HG03558 (cell line): ENCODE results near the gene CCN5.
"Not testable (repeated sequence)": the region's sequence is repeated elsewhere in the genome, so short reads cannot be mapped to it uniquely, and the experiment has no call there.

Experiments
- ATAC-seq: cut with Tn5 transposase; IDR thresholded peaks from one replicate; pipeline ENCODE4 v1.9.1; 2021; ENCODE audit warnings: moderate number of reproducible peaks; ENCODE audit not compliant: unreplicated experiment; ENCODE audit errors: extremely low read depth

Gene CCN5, protein sequence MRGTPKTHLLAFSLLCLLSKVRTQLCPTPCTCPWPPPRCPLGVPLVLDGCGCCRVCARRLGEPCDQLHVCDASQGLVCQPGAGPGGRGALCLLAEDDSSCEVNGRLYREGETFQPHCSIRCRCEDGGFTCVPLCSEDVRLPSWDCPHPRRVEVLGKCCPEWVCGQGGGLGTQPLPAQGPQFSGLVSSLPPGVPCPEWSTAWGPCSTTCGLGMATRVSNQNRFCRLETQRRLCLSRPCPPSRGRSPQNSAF

DNA sequence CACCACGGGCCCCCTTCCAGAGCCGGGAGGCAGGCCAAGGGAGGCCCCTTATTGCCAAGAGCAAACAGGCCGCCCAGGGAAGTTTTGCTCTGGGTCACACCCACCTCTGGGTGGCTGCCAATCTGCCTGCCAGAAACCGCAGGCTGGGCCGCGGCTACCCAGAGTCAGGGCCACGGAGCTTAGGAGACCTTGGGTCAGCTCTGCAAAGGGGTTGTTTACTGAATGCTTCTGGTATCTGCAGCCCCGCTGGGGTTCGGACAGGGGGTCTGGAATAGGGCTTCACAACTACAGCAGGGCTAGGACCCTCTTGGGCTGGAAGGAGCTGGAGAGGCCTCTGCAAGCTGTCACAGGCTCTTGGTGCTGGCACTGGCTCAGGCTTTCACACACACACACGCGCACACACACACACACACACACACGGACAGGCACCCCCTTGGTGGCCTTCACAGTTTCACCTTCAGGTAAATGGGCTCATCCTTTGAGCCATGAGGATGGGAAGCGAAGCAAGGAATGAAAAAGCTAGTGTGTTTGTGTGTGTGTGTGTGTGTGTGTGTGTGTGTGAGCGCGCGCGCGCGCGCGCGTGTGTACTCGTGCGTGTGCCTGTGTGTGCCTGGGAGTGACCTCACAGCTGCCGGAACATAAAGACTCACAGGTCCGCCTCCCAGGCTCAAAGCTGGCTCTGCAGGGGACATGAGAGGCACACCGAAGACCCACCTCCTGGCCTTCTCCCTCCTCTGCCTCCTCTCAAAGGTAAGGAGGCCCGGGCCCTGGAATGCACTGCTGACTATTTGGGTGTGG is at the start of gene CCN5:
Gene CCN5, plus strand, starts transcription at position 669 of the 798 bp plus-strand sequence. Its CDS starts 22 bp downstream, at position 691.
- no peak for ATAC-seq

DNA sequence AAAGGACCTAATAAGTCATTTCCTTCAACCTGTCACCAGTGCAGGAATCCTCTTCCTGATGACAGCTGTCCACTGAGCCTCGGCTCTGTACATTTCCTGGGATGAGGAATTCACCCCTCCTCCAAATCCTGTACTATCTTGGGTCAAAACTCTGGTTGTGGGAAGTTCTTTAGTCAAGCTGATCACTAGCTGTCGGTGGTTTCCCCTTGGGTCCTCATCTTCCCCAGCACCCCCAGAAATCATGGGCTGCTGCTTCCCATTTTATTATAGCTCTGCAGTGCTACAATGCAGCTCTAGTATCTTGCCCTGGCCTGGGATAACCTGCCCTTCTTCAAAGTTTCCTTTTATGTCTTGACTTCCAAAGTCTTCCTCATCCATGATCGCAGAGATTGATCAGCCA is 49.1 kb upstream of the CCN5 start:
- no peak for ATAC-seq

GRCh38 chr20:44670851-44671250 is 44.3 kb upstream of the CCN5 start:
- ATAC-seq: not testable (repeated sequence)

DNA sequence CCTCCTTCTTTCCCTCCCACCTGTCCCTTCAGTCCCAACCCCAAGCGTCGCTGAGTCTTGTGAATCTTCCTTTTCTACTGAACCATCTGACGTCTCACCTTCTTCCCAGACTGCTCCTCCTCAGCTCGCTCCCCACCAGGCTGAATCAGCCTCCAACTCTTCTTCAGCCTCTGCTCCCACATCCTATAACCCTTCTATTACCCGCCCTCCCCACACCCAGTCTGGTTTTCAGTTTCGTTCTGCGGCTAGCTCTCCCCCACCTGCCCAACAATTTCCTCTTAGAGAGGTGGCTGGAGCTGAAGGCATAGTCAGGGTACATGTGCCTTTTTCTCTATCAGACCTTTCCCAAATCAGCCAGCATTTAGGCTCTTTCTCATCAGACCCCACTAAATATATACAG is 43.6 kb upstream of the CCN5 start:
- ATAC-seq: not testable (repeated sequence)

GRCh38 chr20:44672318-44672902 is 42.8 kb upstream of the CCN5 start:
- ATAC-seq: not testable (repeated sequence)

- no peak for ATAC-seq
Observed at GRCh38 chr20:44678242-44678641, 36.9 kb upstream of the CCN5 start.

DNA sequence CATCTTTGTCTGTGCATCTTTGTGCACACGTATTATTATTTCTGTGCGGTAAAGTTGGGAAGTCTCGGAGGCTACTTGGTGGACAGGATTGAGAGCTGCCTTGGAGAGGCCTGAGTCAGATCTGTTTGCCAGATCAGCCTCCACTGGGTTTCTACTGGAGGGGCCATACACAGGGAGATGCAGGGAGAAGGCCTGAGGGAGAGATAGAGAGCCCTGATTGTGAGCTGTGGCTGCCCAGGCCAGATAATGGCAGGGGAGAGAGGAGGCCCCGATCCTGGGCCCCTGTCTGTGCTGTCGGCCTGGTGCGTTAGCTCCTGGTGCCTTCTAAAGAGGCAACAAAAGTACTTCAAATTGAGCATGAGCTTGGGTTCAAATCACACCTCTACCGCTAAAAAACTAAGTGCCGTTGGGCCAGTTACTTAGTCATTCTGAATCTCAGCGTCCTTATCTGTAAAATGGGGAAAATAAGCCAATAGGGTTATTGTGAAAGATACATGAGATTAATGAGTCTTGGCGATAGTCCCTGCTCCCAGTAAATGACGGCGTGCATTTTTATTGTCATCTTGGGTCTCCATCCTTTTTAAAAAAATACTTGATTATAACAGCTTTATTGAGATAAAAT is 36.1 kb upstream of the CCN5 start:
- ATAC-seq: no peak

- ATAC-seq: no peak
Observed at GRCh38 chr20:44681796-44682566, 33.2 kb upstream of the CCN5 start.

GRCh38 chr20:44683263-44684046 is 31.7 kb upstream of the CCN5 start:
- ATAC-seq: no peak

DNA sequence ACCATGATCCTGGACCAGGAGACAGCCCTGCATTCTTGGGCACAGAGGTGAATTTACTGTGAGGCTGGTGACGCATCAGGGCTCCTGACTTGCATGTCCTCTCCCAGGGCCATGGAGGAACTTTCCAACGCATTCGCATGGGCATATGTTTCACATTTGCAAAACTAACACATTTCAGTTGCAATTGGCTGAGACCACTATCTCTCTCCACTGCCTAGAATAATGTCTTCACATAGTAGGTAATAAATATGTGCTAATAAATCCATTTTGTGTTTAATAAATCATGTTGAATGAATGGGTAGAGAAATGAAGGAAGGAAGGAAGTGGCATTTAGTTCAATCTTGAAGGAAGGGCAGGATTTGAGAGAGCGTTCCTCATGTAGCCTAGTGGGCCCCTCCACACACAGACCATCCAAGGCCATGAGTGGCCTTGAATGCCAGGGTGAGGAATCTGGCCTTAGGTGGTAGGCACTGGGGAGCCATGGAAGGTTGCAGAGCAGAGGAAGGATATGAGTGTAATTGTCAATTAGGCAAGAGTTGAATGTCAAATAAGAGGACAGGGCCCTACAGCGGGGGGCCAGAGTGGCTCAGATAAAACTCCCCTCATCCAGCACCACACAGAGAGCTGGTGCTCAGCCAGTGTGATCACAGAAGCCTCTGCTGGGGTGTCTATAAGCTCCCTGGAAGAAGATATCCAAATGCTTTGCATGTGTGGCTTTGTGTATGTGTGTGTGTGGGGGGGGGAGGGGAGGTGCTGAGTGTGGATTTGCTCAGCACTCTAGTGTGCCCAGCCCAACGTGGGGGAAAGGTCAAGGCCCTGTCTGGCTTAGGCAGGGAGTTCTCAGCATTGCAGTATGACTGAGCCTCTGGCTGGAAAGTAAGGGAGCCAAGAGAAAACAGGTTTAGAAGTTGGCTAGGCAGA is 30.9 kb upstream of the CCN5 start:
- no peak for ATAC-seq

GRCh38 chr20:44686934-44687333 is 28.2 kb upstream of the CCN5 start:
- no peak for ATAC-seq

DNA sequence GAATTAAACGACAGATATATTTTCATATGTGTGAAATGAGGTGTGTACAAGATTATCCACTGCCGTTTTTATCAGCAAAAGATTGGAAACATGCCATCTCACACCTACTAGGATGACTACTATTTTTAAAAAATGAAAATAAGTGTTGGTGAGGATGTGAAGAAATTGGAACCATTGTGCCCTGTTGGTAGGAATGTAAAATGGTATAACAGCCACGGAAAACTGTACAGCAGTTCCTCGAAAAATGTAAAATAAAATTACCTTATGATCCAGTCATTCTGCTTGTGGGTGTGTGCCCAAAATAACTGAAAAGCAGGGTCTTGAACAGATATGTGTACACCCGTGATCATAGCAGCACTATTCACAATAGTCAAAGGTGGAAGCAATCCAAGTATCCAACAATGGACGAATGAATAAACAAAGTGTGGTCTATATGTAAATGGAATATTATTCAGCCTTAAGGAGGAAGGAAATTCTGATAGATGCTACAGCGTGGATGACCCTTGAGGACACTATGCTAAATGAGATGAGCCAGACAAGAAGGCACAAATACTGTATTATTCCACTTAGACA is 27.0 kb upstream of the CCN5 start:
- ATAC-seq: no peak

GRCh38 chr20:44689809-44690208 is 25.4 kb upstream of the CCN5 start:
- ATAC-seq: no peak

- no peak for ATAC-seq
Observed at GRCh38 chr20:44690781-44691423, 24.3 kb upstream of the CCN5 start.

DNA sequence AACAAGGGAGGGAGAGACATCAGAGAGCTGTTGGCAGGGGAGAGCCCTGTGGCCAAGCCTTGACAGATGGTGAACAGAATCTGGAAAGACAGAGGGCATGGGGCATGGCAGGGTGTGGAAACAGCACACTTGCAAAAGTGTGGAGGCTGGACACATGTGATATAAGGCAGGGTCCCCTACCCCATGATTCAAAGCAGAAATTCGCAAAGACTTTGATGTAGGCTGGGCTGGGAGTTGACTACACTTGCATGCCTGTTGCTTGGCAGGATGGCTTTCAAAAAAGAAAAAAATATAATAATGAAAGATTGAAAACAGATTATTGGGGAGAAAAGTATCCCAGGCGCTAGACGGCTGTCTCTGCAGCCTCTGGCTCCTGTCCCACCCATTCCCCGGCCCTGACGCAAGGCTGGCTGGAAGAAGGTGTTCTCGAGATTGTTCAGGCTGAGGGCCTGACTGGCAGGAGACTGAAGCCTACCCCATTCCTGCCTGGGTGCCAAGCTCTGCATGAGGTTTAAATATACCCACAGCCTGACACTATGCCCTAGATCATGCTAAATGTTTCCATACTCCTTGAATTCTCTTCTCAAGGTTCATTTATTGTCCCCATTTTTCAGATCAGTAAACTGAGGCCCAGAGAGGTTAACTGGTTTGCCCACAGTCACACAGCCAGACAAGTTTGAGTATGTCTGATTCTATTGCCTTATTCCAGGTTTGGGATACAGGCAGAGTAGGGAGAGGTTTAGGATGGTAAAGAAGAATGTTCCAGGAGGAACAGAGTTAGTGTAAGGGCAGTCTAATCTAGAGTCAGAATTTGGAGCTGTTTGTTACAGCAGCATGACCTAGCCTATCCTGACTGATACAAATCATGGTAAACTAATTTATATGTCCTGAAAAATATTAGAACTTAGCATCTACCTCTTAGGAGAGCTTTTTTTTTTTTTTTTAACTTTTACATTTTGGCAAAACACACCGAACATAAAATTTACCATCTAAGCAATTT is 23.4 kb upstream of the CCN5 start:
- no peak for ATAC-seq

- ATAC-seq: no peak
Observed at GRCh38 chr20:44692932-44693480, 22.2 kb upstream of the CCN5 start.
